Dedifferentiated amniotic fluid mesenchymal stem cell (primary cell): ENCODE results near the gene FAM200A.
"Not testable (repeated sequence)": the region's sequence is repeated elsewhere in the genome, so short reads cannot be mapped to it uniquely, and the experiment has no call there.

ENCODE experiments used
- DNase-seq: peaks from one replicate; pipeline ENCODE4 v3.0.0-alpha.2; 2016; ENCODE audit errors: extremely low spot score

Gene FAM200A

DNA sequence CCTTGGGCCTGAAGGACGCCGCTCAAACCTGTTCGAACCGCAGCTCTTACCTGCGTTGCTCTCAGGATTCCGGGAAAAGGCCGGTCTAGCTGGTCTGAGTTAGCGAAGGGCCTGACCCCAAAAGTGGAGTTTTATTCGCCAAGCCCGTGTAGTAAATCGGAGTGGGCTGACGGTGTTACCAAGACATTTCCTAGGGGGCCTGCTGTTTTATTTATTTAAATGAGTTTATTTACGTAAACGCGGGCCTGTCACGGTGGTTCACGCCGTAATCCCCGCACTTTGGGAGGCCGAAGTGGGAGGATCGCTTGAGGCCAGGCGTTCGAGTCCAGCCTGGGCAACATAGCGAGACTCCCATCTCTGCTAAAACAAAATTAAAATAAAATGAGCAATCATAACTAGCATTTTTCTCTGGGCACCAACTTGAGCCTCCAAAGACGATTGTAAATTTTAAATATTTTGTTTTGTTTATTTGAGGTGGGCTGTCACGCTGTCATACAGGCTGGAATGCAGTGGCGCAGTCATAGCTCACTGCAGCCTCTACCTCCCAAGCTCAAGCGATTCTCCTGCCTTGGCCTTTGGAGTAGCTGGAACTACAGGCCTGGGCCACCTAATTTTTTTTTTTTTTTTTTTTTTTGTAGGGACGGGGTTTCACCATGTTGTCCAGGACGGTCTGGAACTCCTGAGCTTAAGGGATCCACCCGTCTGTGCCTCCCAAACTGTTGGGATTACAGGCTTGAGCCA lies 7.4 kb upstream of the FAM200A start:
- DNase-seq, result no peak

DNA sequence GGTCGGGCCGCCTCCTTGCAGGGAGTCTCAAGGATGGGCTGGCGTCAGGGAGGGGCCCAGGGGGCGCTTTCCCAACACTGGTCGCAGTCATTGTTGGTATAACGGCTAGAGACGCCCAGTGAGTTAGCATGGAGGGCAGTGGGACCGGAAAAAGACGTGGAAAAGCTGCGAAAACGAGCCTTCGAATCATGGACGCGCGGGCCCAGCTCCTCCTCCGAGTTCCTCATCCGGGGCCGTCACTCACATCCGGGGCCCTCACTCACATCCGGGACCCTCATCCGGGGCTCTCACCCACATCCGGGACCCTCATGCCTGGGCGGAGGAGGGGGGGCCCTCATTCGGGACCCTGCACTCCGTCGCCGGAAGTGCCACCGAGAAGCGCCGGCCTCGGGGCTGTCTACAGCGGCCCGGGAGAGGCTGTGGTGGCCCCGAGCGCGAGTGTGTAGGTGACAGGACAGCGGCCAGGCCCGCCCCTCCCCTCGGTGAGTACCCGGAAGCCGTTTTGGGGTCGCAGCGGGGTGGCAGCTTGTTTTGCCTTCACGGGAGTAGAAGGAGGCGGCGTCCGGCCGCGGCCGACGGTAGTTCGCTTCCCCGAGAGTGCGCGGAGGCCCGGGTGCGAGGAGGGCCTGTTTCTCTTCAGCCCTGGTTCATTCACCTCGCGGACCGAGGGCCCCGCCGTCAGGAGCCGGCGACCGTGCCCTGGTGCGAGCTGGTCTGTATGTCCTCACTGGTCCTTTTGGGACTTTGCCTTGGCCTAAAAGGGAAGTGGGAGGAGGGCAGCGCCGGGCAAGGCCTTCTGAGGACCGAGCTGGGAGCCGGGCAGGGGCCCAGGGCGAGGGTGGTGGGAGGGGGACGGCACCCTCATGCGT lies 6.6 kb upstream of the FAM200A start, which contains the start of gene ZNF655:
Gene ZNF655 (plus strand): TSS at position 337 of the 869 bp plus-strand sequence. CDS start 1,918 bp downstream, outside the sequence.
- DNase-seq, result peak; percentile 79

DNA sequence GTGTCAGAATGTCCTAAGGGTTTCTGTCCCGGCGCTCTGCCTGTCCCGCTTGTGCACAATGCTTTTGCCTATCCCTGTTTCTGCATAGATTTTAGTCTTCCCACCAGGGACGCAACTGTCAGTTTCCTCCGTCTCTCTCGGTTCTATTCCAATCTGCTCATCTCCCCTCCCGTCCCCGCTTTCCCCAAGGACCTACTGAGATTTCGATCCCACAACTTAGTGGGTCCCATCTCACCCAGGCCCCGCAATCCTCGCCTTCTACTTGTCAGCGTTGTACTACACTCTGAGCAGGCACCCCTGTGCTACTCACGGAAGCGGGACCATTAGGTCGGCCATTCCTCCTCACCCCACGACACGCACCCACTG lies 6.0 kb upstream of the FAM200A start:
- no peak for DNase-seq

DNA sequence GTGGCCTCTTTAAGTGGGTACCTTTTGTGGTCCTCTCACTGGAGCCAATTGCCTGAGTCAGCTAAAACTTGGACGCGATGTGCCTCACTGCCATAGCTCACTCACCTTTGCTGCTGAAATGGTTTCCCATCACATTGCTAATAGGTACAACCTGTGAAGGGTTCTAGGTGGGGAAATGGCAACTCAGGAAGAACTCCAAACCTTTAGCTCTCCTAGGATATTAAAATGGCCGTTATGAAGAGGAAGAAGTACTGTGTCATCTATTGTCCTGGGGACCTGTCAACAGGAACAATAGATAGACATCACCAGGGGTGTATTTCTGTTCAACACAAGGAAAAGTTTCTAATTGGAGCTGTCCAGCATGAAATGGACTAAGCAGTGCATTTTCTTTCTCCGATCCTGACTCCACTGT lies 5.3 kb upstream of the FAM200A start:
- DNase-seq, result no peak

DNA sequence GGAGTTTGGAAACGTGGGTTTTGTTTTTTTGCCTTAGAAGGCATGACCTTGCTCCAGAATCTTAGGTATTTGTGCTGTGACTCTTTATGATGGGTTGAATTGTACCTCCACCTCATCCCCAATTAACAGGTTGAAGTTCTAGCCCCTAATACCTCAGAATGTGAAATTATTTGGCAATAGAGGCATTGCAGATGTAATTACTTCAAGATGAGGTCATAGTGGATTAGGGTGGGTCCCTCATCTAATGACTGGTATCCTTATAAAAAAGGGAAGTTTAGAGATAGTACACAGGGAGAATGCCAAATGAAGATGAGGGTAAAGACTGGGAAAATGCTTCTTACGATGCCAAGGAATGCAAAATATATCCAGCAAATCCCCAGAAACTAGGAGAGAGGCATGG lies 3.0 kb upstream of the FAM200A start:
- DNase-seq, result no peak

DNA sequence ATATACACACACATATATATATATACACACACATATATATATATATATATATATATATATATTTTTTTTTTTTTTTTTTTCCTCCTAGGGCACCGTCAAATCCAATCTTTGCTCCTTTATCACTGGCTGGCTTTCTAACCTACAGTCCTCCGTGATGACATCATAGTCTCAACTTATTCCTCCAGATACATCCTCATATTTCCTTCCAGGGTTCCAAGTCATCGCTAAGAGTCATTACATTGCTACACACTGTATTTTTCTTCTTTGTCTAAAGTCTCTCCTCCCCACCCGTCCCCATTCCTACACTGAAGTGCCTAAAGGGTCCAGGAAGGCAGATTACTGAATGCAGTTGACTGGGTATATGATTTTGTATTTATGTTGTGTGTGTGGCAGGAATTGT lies 1.1 kb upstream of the FAM200A start:
- DNase-seq, result no peak

DNA sequence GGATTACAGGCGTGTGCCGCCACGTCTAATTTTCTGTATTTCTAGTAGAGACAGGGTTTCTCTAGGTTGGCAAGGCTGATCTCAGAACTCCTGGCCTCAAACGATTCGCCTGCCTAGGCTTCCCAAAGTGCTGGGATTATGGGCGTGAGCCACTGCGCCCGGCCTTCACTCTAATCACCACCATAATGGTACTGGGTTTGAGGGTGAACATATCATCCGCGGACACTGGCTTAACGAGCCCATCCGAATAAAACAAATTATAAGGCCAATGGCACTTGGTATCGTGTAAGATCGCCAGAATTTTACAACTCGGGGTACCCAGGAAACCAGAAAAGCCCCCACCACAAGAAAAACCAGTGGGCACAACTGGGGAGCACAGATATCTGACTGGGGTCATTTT lies 580 bp downstream of the FAM200A start:
- no peak for DNase-seq

DNA sequence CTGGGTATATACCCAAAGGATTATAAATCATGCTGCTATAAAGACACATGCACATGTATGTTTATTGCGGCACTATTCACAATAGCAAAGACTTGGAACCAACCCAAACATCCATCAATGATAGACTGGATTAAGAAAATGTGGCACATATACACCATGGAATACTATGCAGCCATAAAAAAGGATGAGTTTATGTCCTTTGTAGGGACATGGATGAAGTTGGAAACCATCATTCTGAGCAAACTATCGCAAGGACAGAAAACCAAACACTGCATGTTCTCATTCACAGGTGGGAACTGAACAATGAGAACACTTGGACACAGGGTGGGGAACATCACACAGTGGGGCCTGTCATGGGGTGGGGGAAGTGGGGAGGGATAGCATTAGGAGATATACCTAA lies 2.4 kb downstream of the FAM200A start:
- DNase-seq, result not testable (repeated sequence)

DNA sequence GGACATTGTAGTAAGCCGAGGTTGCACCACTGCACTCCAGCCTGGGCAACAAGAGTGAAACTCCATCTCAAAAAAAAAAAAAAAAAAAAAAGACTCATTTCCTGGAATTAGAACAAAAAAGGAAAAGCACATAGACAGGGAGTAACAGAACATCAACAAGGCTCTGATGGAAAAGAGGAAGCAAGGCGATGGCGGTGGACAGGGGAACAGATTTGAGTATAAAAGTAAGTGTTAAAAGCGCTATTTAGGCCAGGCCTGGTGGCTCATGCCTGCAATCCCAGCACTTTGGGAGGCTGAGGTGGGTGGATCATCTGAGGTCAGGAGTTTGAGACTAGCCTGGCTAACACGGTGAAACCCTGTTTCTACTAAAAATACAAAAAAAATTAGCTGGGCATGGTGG lies 6.6 kb downstream of the FAM200A start:
- not testable (repeated sequence) for DNase-seq

DNA sequence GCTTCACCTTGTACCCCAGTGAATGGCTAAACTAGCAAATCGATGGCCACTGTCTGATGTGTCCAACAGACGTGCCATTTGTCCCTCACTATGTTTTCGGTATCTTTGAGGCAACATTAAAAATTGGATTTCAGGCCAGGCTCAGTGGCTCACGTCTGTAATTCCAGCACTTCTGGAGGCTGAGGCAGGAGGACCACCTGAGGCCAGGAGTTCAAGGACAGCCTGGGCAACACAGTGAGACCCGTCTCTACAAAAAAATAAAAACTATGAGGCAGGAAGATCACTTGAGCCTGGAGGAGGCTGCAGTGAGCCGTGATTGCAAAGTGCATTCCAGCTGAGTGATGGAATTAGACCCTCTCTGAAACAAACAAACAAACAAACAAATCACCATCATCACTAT lies 8.0 kb downstream of the FAM200A start:
- DNase-seq, result no peak

DNA sequence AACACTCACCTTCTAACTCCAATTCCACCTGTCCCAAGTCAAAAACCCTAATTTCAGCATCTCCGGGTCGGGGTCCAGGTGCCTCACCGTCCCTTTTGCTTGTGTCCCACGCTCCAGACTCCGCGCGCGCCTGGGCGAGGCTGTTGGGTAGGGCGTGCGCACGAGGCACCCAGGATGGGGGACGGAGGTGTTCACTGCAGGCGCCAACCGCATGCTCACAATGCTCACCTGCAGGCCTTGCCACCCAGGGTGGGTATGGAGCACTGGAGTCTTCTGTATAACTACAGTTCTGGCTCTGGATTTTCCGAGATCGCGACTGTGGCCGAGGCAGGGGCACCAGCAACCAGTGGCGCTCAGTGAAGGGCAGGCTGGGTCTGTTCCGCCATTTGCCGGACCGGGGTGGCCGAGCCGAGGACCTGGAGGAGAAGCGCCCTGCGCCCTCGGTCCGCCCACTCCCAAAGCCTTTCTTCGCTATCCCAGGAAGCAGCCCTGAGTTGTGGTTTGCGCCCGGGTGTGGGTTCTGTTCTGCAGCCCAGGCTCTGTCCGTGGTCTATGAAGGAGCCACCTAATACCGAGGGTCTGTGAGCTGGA lies 8.7 kb downstream of the FAM200A start:
- DNase-seq, result no peak

DNA sequence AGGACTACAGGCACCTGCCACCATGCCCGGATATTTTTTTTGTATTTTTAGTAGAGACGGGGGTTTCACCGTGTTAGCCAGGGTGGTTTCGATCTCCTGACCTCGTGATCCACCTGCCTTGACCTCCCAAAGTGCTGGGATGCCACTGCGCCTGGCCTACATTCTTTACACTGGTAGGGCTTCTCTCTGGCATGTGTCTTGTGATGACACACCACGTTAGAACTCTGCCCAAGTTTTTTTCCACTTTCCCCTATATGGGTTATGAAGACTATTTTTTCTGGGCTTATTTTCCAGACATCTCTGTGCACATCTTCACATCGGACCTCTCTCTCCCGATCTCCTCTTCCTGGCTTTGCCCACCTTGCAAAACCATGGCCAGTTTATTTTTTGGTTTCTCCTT lies 10.7 kb downstream of the FAM200A start:
- DNase-seq, result no peak

DNA sequence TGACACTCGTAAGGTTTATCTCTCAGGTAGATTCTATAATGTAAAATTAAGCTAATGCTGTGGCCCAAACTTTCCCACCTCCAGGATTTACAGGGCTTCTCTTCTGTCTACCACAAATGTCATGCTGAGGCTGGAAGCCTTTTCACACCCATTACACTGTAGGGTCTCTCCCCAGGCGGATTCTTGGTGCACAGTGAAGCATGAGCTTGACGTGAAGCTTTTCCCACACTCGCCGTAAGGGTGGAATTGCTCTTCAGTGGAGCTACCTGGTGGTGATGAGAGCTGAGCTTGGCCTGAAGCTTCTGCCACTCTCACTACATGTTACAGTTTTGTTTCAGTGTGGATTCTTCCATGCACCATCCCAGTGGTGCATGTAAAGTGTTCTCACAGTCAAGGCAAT lies 11.4 kb downstream of the FAM200A start:
- no peak for DNase-seq

DNA sequence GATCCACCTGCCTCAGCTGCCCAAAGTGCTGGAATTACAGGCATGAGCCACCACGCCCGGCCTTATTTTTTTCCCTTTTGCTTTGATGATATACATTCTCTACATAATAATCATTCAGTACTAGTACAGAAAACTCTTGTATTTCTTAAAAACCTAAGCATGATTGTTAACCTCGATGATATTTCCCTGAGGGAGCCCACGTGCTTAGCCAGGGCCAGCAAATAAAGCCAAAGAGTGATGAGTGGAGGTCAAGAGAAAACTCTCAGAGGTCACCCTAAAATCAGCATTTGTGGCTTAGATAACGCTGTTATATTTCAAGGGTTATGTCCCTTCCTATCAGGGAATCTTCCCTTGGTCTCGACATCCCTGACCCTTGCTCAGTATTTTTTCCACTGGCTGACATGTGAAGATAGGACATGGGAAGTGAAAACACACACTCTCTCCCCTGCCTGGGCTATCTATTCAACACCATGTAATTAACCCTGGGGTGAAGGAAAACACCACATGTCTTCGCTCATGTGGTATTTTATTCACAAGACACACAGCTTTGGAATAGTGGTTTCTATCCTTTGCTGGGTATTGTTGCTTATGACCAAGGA lies 12.6 kb downstream of the FAM200A start:
- no peak for DNase-seq

DNA sequence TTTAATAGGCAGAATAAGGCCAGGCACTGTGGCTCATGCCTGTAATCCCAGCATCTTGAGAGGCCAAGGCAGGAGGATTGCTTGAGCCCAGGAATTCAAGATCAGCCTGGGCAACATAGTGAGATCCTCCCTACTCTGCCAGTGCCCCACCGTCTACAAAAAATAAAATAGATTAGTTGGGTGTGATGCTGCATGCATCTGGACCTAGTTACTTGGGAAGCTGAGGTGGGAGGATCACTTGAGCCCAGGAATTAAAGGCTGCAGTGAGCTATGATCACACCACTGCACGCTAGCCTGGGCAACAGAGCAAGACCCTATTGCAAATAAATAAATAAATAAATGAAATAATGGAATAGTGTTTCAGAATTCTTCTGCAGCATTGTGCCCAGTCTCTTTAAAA lies 16.2 kb downstream of the FAM200A start:
- no peak for DNase-seq

DNA sequence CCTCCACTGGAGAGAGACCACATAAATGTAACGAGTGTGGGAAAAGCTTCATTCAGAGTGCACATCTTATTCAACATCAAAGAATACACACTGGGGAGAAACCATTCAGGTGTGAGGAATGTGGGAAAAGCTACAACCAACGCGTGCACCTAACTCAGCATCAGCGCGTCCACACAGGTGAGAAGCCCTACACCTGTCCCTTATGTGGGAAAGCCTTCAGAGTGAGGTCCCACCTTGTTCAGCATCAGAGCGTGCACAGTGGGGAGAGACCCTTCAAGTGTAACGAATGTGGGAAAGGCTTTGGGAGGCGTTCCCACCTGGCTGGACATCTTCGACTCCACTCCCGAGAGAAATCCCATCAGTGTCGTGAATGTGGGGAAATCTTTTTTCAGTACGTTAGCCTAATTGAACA lies 20.6 kb downstream of the FAM200A start:
- no peak for DNase-seq

DNA sequence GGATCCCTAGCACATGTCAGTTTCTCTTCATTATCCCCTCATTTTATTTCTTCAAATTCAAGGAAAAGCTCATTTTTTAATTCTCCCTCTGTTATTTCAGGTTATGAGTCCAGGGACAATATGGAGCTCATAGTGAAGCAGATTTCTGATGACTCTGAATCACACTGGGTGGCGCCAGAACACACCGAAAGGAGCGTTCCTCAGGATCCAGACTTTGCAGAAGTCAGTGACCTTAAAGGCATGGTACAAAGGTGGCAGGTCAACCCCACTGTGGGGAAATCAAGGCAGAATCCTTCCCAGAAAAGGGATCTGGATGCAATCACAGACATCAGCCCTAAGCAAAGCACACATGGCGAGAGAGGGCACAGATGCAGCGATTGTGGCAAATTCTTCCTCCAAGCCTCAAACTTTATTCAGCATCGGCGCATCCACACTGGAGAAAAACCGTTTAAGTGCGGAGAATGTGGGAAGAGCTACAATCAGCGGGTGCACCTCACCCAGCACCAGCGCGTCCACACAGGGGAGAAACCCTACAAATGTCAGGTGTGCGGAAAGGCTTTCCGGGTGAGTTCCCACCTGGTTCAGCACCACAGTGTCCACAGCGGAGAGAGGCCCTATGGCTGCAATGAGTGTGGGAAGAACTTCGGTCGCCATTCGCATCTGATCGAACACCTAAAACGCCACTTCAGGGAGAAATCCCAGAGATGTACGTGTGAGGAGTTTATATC lies 26.0 kb downstream of the FAM200A start:
- no peak for DNase-seq

DNA sequence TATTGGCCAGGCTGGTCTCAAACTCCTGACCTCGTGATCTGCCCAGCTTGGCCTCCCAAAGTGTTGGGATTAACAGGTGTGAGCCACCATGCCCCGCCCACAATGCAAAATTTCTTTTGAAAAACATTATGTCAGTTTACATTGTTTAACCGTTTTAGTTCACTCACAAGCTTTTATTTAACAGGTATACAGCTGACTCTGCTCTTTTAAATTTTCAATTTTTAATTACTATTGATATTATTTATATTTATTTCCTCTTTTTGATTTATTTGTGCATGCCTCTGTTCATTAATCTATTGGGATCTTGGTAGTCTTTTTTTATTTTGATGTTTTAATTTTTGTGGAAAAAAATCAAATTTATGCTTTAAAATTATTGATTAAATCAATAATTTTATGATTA lies 30.5 kb downstream of the FAM200A start:
- DNase-seq, result no peak

DNA sequence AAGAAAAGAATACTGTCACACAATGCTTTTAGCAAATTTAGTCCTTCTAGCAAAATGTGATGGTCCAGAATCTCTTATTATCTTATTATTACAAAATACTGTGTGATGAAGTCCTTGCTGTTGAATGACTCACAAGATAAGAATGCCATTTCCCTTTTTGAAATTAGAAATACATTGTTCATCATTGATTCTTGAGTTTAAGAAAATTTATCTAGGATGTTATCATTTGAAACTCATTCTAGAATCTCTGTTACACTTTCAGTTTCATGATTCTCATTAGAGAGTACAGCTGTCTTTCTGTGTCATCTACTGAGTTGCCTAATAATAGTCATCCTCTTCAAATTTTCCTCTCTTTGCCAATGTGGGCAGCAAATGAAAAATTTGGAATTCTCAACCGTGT lies 37.9 kb downstream of the FAM200A start:
- no peak for DNase-seq

DNA sequence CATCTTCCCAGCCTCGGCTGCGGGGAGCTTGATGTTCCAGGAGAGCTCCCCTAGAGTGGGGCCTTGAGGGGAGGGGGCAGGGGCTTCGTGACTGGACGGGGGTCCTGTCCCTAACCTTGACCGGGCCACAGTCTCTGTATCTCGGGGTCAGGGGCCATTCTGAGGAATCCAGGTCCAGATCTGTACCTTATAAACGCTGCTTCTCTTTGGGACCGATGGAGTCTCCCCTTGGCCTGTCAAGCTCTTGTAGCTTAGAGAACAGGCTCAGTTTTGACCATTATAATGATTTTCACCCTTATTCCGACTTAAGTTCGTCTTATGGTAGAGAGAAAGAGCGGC lies 46.6 kb downstream of the FAM200A start:
- no peak for DNase-seq

DNA sequence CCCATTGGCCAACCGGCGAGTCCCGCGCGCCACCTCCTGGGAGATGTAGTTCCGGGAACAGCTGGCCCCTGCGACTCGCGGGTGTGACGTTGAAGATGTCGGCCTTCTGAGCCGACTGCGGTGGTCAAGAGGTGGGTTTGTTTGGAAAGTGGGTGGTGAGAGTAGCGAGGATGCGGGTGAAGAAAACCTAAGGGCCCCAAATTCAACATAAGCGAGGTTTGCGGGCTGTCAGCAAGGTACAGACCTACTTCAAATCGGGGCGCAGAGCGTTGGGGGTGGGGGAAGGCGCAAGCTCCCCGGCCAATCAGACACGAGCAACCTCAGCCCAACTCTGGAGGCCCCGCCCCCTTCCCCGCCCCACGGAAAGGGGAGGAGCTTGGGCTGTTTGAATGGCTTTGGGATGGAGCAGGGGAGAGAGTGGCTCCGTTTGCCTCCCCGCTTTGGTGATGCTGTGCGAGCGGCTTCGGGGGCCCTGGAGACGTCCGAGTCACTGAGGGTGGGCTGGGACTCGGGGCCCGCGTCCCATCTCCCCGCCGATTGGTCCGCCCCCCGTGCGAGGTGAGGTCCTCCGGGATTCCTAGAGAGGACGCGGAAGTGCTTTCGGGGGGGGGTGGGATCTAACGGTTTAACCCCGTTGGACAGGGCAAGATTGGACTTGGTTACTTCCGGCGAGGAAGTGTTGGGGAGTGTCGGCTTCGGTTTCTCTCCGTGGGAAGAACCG lies 47.2 kb downstream of the FAM200A start, which contains the start of gene ZKSCAN5:
Gene ZKSCAN5 (plus strand): TSS at position 60 of the 721 bp plus-strand sequence. CDS start 1,383 bp downstream, outside the sequence.
- peak; percentile 92 for DNase-seq
